Measurements from ENCODE around the gene CDH3. TPM values are rescaled to one million over a fixed set of nuclear protein-coding genes. Genes with fewer than 3 reads are reported as not detected.

The CDH3 gene
- total RNA-seq, 1 donor from 2014 or later, result 3.4 TPM

DNA sequence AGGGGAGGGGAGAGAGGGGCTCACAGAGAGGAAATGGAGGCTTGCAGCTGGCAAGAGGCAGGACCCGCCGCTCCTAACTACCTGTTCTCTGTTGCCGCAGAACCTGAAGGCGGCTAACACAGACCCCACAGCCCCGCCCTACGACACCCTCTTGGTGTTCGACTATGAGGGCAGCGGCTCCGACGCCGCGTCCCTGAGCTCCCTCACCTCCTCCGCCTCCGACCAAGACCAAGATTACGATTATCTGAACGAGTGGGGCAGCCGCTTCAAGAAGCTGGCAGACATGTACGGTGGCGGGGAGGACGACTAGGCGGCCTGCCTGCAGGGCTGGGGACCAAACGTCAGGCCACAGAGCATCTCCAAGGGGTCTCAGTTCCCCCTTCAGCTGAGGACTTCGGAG is 53.0 kb downstream of the CDH3 start:
- Histone ChIP-seq H3K27ac (no peak overlapping the region), H3K36me3 (no peaks in the 10 kb centered on the region), H3K9me3 (no peaks in the 10 kb centered on the region), H3K4me1 (peaks cover 10% of the 10 kb centered on the region), H3K27me3 (ENCODE audit: low read depth) (no peaks in the 10 kb centered on the region), H3K4me3 (no peak overlapping the region)
- intact Hi-C loops (cut with DNase I), result no loop called here
- DNase-seq, result no peak
- TF ChIP-seq, protein P1, sequence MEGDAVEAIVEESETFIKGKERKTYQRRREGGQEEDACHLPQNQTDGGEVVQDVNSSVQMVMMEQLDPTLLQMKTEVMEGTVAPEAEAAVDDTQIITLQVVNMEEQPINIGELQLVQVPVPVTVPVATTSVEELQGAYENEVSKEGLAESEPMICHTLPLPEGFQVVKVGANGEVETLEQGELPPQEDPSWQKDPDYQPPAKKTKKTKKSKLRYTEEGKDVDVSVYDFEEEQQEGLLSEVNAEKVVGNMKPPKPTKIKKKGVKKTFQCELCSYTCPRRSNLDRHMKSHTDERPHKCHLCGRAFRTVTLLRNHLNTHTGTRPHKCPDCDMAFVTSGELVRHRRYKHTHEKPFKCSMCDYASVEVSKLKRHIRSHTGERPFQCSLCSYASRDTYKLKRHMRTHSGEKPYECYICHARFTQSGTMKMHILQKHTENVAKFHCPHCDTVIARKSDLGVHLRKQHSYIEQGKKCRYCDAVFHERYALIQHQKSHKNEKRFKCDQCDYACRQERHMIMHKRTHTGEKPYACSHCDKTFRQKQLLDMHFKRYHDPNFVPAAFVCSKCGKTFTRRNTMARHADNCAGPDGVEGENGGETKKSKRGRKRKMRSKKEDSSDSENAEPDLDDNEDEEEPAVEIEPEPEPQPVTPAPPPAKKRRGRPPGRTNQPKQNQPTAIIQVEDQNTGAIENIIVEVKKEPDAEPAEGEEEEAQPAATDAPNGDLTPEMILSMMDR (IDR thresholded peaks at IDR 0.05), result no peak
- ATAC-seq, result no peak

DNA sequence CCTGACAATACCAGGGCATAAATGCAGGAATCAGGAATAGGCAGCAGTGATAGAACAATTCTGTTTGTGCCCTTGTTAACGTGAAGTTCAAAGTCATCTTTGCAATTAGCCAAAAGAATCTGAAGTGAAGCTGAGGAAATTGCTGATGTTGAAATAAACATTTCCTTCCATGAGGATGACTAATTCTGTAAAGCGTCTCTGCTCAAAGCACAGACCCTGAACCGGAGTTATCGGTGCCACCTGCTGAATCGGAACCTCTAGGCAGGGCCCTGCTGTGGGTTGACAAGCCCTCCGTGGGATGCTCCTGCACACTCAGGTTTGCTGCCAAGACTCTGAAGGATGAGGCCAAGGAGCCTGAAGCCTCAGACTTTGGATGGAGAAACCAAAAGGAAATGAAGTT is 55.0 kb downstream of the CDH3 start:
- H3K27ac ChIP-seq, result no peak overlapping the region
- no peaks in the 10 kb centered on the region for H3K9me3 ChIP-seq
- no peak overlapping the region for H3K4me3 ChIP-seq
- H3K36me3 ChIP-seq, result no peaks in the 10 kb centered on the region
- TF ChIP-seq, protein P1 (IDR thresholded peaks at IDR 0.05), result no peak
- DNase-seq (no peak), ATAC-seq (no peak)
- H3K4me1 ChIP-seq, result peaks cover 10% of the 10 kb centered on the region
- no peaks in the 10 kb centered on the region for H3K27me3 ChIP-seq (ENCODE audit: low read depth)
- intact Hi-C loops (cut with DNase I), result no loop called here

DNA sequence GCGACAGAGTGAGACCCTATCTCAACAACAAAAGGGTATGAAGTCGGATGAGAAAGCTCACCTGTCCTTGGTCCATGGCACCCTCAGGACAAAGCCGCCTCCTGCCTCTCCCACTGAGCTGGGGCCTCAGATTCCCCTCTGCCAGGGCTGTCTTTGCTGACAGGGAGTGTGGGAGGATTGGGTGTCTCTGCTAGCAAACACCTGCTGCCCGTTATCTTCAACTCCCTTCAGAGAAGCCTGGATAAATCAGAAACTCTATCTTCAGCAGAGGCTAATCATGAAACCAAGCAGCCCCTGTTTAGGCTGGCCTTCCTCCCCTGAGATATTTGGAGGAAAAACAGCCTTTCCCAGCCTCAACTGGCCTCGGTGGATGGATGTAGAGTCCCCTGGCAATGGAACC is 55.7 kb downstream of the CDH3 start:
- no peak overlapping the region for H3K4me3 ChIP-seq
- H3K27ac ChIP-seq, result no peak overlapping the region
- H3K4me1 ChIP-seq, result peaks cover 10% of the 10 kb centered on the region
- TF ChIP-seq, protein P1 (IDR thresholded peaks at IDR 0.05), result no peak
- H3K9me3 ChIP-seq, result no peaks in the 10 kb centered on the region
- H3K36me3 ChIP-seq, result no peaks in the 10 kb centered on the region
- H3K27me3 ChIP-seq (ENCODE audit: low read depth), result no peaks in the 10 kb centered on the region
- intact Hi-C loops (cut with DNase I), result no loop called here
- no peak for DNase-seq
- no peak for ATAC-seq

DNA sequence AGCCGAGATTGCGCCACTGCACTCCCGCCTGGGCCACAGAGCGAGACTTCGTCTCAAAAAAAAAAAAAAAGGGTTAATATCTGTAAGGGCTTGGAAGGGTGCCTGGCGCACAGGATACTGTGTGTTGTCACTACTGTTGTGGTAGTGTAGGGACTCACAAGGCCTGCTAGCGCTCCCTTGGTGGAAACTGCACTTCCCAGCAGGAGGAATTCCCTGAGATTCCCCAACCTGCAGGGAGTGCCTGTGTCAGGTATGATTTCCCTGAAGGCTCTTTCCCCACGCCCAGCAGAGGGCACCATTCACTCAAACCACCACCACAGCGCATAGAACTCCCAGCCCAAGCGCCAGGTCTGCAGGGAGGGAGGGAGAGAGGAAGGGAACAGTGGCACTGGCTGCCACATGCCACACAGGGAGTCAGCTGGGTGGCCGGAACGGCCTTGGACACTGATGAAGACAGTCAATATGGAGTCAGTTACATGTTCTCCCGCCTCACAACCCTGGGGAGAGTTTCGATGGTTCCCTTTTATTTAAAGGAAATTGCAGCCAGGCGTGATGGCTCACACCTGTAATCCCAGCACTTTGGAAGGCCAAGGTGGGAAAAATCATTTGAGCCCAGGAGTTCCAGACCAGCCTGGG is 59.2 kb downstream of the CDH3 start:
- H3K9me3 ChIP-seq, result no peaks in the 10 kb centered on the region
- peaks cover 19% of the 10 kb centered on the region for H3K4me1 ChIP-seq
- intact Hi-C loops (cut with DNase I), result no loop called here
- TF ChIP-seq, protein P1 (IDR thresholded peaks at IDR 0.05), result peak; percentile 79
- no peak overlapping the region for H3K4me3 ChIP-seq
- ATAC-seq (peak; percentile 91 to 92), DNase-seq (peak; percentile 85)
- no peaks in the 10 kb centered on the region for H3K36me3 ChIP-seq
- H3K27me3 ChIP-seq (ENCODE audit: low read depth), result no peaks in the 10 kb centered on the region
- no peak overlapping the region for H3K27ac ChIP-seq

DNA sequence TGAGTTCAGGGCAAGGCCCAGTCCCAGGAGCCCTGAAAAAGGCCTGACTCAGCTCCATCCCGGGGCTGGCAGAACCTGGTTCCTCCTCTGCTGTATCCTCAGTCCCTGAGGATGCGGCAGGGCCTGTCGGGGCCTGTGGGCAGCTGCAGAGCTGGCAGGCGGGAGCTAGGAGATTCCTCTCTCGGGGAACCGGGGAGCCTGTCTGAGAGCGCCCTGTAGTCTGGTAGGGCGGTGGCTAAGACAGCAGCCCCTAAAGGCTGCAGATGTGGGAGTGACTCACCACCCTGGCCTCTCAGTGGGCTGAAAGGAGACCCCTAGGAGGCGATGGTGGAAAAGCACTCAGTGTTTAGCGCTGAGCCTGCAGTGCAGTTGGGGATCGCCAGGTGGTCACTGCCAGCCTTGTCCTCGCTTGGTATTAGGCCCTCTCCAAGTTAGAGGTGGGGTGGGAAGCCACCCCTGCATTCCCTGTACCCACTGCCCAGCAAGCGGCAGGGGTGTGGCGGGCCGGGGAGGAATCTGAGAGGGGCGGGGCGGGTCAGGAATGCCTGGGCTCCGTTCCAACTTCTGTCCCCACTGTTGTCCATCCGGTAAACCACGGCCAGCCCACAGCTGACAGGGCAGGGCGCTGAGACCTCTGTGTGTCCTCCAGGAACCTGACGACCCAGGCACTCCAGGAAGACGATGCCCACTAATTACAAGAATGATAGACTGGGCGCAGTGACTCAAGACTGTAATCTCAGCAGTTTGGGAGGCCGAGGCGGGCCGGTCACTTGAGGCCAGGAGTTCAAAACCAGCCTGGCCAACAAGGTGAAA is 62.4 kb downstream of the CDH3 start:
- H3K27me3 ChIP-seq (ENCODE audit: low read depth), result peaks cover 3% of the 10 kb centered on the region
- DNase-seq, result peak; percentile 86
- TF ChIP-seq, protein P1 (IDR thresholded peaks at IDR 0.05), result no peak
- no peaks in the 10 kb centered on the region for H3K9me3 ChIP-seq
- peak; percentile 78 to 83 for ATAC-seq
- H3K4me1 ChIP-seq, result peaks cover 10% of the 10 kb centered on the region
- peak overlapping the region; percentile 43 for H3K27ac ChIP-seq
- intact Hi-C loops (cut with DNase I), result no loop called here
- H3K4me3 ChIP-seq, result no peak overlapping the region
- H3K36me3 ChIP-seq, result no peaks in the 10 kb centered on the region
